Small intestine (tissue), 7 donors: ENCODE data around the gene TNFRSF8. TPM values are rescaled to one million over a fixed set of nuclear protein-coding genes. Genes with fewer than 3 reads are reported as not detected.

Experiments
- DNase-seq, 2 donors: peaks; one replicate each; pipeline versions ENCODE4 v3.0.0 to v3.0.0-alpha.2; 2013
- FAIRE-seq: peaks from 2 replicates; lab custom pipeline; 2012; peaks lifted over from hg19 to GRCh38; lab: Jason Lieb, UNC
- H3K27ac ChIP-seq, 3 donors: one replicate each; pipeline ENCODE4 v1.5.1; 2013; ENCODE audit warnings: low read length in 2 of 3, mild to moderate bottlenecking in 2 of 3, control low read depth in 1 of 3, inconsistent platforms in 1 of 3, low read depth in 1 of 3, moderate library complexity in 1 of 3
- H3K27me3 ChIP-seq, 3 donors: one replicate each; pipeline ENCODE4 v1.6.1; 2013; ENCODE audit warnings: low read length in 3 of 3, inconsistent platforms in 1 of 3; ENCODE audit not compliant: control insufficient read depth in 3 of 3, insufficient read depth in 3 of 3
- H3K36me3 ChIP-seq, 3 donors: one replicate each; pipeline ENCODE4 v1.6.1; 2013; ENCODE audit warnings: low read length in 3 of 3, inconsistent platforms in 1 of 3, low read depth in 1 of 3, mild to moderate bottlenecking in 1 of 3, moderate library complexity in 1 of 3; ENCODE audit not compliant: control insufficient read depth in 3 of 3, insufficient read depth in 2 of 3
- H3K4me1 ChIP-seq, 3 donors: one replicate each; pipeline ENCODE4 v1.6.1; 2013; ENCODE audit warnings: low read length in 2 of 3, inconsistent platforms in 1 of 3, low read depth in 1 of 3, mild to moderate bottlenecking in 1 of 3, moderate library complexity in 1 of 3; ENCODE audit not compliant: control insufficient read depth in 3 of 3, insufficient read depth in 2 of 3
- H3K4me3 ChIP-seq, 3 donors: one replicate each; pipeline ENCODE4 v1.5.1; 2013; ENCODE audit warnings: low read length in 3 of 3, control low read depth in 1 of 3, inconsistent platforms in 1 of 3, low read depth in 1 of 3, mild to moderate bottlenecking in 1 of 3, moderate library complexity in 1 of 3
- H3K9me3 ChIP-seq, 2 donors: one replicate each; pipeline ENCODE4 v1.6.1; 2013; ENCODE audit warnings: low read depth in 1 of 2, low read length in 1 of 2; ENCODE audit not compliant: control insufficient read depth in 2 of 2, insufficient read depth in 1 of 2
- WGBS, 3 donors: extraction: QIAGEN DNeasy Blood & Tissue Kit; methylation state at CpG; one replicate each; pipeline ENCODE4 v1.1.7; 2013; 5-methylcytosine and 5-hydroxymethylcytosine counted together
- polyA plus RNA-seq, 4 donors: library from polyadenylated mRNA; stranded (reverse) in 3 of 4; unstranded in 1 of 4; fragments of 200-250 nt in 3 of 4; fragments of 120-200 nt in 1 of 4; gene quantifications; one replicate each; pipeline versions ENCODE4 v1.2.1 to v1.2.3, GENCODE V29; 2013
- donor health status: healthy with polysubstance abuse.
- donor health status: control.
- donor health status: control.
- donor health status: Bipolar disorder and iron deficiency.
- donor health status: healthy.

The TNFRSF8 gene
- polyA plus RNA-seq, 4 donors, result 0.10 to 2.1 (median 0.54) TPM; not detected in 1

- 88 to 92% (median 89%) methylated on average over 15 of the region's 15 CpGs for WGBS, 3 donors
- Histone ChIP-seq H3K27me3 (no peaks in the 10 kb centered on the region), H3K27ac (no peak overlapping the region), H3K4me1 (peaks cover 0 to 16% (median 3%) of the 10 kb centered on the region in 3 donors), H3K9me3 (no peaks in the 10 kb centered on the region), H3K36me3 (no peaks in the 10 kb centered on the region), H3K4me3 (no peak overlapping the region)
- DNase-seq (no peak), FAIRE-seq (no peak)
Observed at GRCh38 chr1:12128120-12128519, 65.0 kb downstream of the TNFRSF8 start.

GRCh38 chr1:12129624-12130023 is 66.5 kb downstream of the TNFRSF8 start:
- H3K4me3 ChIP-seq, result no peak overlapping the region
- H3K27ac ChIP-seq, result no peak overlapping the region
- DNase-seq (peak in 1 of 2 donors; percentile 51), FAIRE-seq (no peak)
- peaks cover 0 to 16% (median 3%) of the 10 kb centered on the region in 3 donors for H3K4me1 ChIP-seq
- H3K36me3 ChIP-seq, result no peaks in the 10 kb centered on the region
- H3K9me3 ChIP-seq, result no peaks in the 10 kb centered on the region
- WGBS, 3 donors, result 61 to 72% (median 64%) methylated on average over 12 of the region's 12 CpGs
- no peaks in the 10 kb centered on the region for H3K27me3 ChIP-seq

- no peaks in the 10 kb centered on the region for H3K36me3 ChIP-seq
- WGBS, 3 donors, result 67 to 70% (median 68%) methylated on average over 13 of the region's 13 CpGs
- peak overlapping the region in 1 of 3 donors; percentile 8 for H3K27ac ChIP-seq
- no peaks in the 10 kb centered on the region for H3K9me3 ChIP-seq
- DNase-seq, result no peak
- no peak overlapping the region for H3K4me3 ChIP-seq
- no peaks in the 10 kb centered on the region for H3K27me3 ChIP-seq
- no peak for FAIRE-seq
- H3K4me1 ChIP-seq, result peaks cover 0 to 14% (median 3%) of the 10 kb centered on the region in 3 donors
Observed at GRCh38 chr1:12130466-12131130, 67.5 kb downstream of the TNFRSF8 start.

GRCh38 chr1:12132078-12132477 is 69.0 kb downstream of the TNFRSF8 start:
- FAIRE-seq (no peak), DNase-seq (no peak)
- Histone ChIP-seq H3K4me3 (no peak overlapping the region), H3K4me1 (peaks cover 0 to 19% (median 3%) of the 10 kb centered on the region in 3 donors), H3K9me3 (no peaks in the 10 kb centered on the region), H3K27ac (no peak overlapping the region), H3K27me3 (no peaks in the 10 kb centered on the region), H3K36me3 (no peaks in the 10 kb centered on the region)
- WGBS, 3 donors, result 84 to 92% (median 90%) methylated on average over 8 of the region's 8 CpGs

- WGBS, 3 donors, result 91 to 97% (median 95%) methylated on average over 10 of the region's 10 CpGs
- no peak for DNase-seq
- no peak for FAIRE-seq
Observed at GRCh38 chr1:12134716-12135115, 71.6 kb downstream of the TNFRSF8 start.

GRCh38 chr1:12135612-12136011 is 72.5 kb downstream of the TNFRSF8 start:
- Histone ChIP-seq H3K27me3 (no peaks in the 10 kb centered on the region), H3K4me3 (no peak overlapping the region), H3K9me3 (no peaks in the 10 kb centered on the region), H3K36me3 (no peaks in the 10 kb centered on the region), H3K27ac (peak overlapping the region in 1 of 3 donors; percentile 29), H3K4me1 (peaks cover 0 to 25% (median 8%) of the 10 kb centered on the region in 3 donors)
- FAIRE-seq, result no peak
- DNase-seq, result no peak
- 55 to 63% (median 61%) methylated on average over 6 of the region's 6 CpGs for WGBS, 3 donors

More at GRCh38 chr1:12134716-12135115, 71.6 kb downstream of the TNFRSF8 start:
- no peaks in the 10 kb centered on the region for H3K27me3 ChIP-seq
- H3K4me1 ChIP-seq, result peaks cover 0 to 31% (median 3%) of the 10 kb centered on the region in 3 donors
- no peak overlapping the region for H3K4me3 ChIP-seq
- H3K9me3 ChIP-seq, result no peaks in the 10 kb centered on the region
- no peak overlapping the region for H3K27ac ChIP-seq
- no peaks in the 10 kb centered on the region for H3K36me3 ChIP-seq

- no peak for FAIRE-seq
Observed at GRCh38 chr1:12136916-12137610, 74.0 kb downstream of the TNFRSF8 start.

GRCh38 chr1:12138196-12139168 is 75.4 kb downstream of the TNFRSF8 start:
- H3K4me1 ChIP-seq, result peaks cover 0 to 39% (median 7%) of the 10 kb centered on the region in 3 donors
- FAIRE-seq (no peak), DNase-seq (no peak)
- no peak overlapping the region for H3K27ac ChIP-seq
- no peaks in the 10 kb centered on the region for H3K9me3 ChIP-seq
- no peak overlapping the region for H3K4me3 ChIP-seq
- WGBS, 3 donors, result 83 to 91% (median 85%) methylated on average over 31 of the region's 31 CpGs
- H3K36me3 ChIP-seq, result peaks cover 0 to 2% (median 0%) of the 10 kb centered on the region in 3 donors
- no peaks in the 10 kb centered on the region for H3K27me3 ChIP-seq

More at GRCh38 chr1:12136916-12137610, 74.0 kb downstream of the TNFRSF8 start:
- Histone ChIP-seq H3K36me3 (no peaks in the 10 kb centered on the region), H3K27me3 (no peaks in the 10 kb centered on the region), H3K4me3 (no peak overlapping the region), H3K27ac (peak overlapping the region in 1 of 3 donors; percentile 63), H3K4me1 (peaks cover 0 to 25% (median 8%) of the 10 kb centered on the region in 3 donors), H3K9me3 (no peaks in the 10 kb centered on the region)
- 52 to 66% (median 58%) methylated on average over 8 of the region's 8 CpGs for WGBS, 3 donors
- DNase-seq, result peak in 1 of 2 donors; percentile 39
